MCF 10A (cell line): ENCODE results near the gene CREBBP. TPM values are rescaled to one million over a fixed set of nuclear protein-coding genes. Genes with fewer than 3 reads are reported as not detected.

Experiments used
- BruUV-seq: library from RNA; stranded (reverse); fragments of 400-500 nt; replicated peaks from 2 replicates; lab custom pipeline; 2021; lab: Mats Ljungman, UMichigan
- CTCF ChIA-PET: fragments of 300-600 bp; sonication (Branson Sonifier 250); formaldehyde crosslinking; extraction: SDS; loops from one replicate; lab custom pipeline; 2021; ENCODE audit warnings: antibody characterized with exemption, inconsistent platforms; lab: Yijun Ruan, JAX
- POLR2A ChIA-PET: fragments of 300-600, 350-650 bp; sonication (Branson Sonifier 250); formaldehyde crosslinking; extraction: SDS; loops from one replicate; lab custom pipeline; 2020; ENCODE audit warnings: antibody characterized with exemption, inconsistent platforms; lab: Yijun Ruan, JAX
- DNase-seq: peaks from one replicate; pipeline ENCODE4 v3.0.0-alpha.2; 2018; ENCODE audit not compliant: unreplicated experiment
- H3K27ac Mint-ChIP-seq: one replicate; pipeline ENCODE4 v1.8.0; 2022; ENCODE audit warnings: mild to moderate bottlenecking, low read depth, mixed read lengths; ENCODE audit not compliant: unreplicated experiment
- H3K27me3 Mint-ChIP-seq: one replicate; pipeline ENCODE4 v1.8.0; 2022; ENCODE audit warnings: mixed read lengths; ENCODE audit not compliant: insufficient read depth, unreplicated experiment
- H3K36me3 Mint-ChIP-seq: one replicate; pipeline ENCODE4 v1.8.0; 2022; ENCODE audit warnings: mild to moderate bottlenecking, moderate library complexity, mixed read lengths; ENCODE audit not compliant: insufficient read depth, unreplicated experiment
- H3K4me1 Mint-ChIP-seq: one replicate; pipeline ENCODE4 v1.8.0; 2022; ENCODE audit warnings: mixed read lengths; ENCODE audit not compliant: insufficient read depth, unreplicated experiment
- H3K4me3 Mint-ChIP-seq: one replicate; pipeline ENCODE4 v1.8.0; 2022; ENCODE audit warnings: mild to moderate bottlenecking, moderate library complexity, mixed read lengths; ENCODE audit not compliant: unreplicated experiment
- H3K9me3 Mint-ChIP-seq: one replicate; pipeline ENCODE4 v1.8.0; 2022; ENCODE audit warnings: mixed read lengths; ENCODE audit not compliant: unreplicated experiment
- intact Hi-C: fragments of 100-400 bp; cut with micrococcal nuclease; formaldehyde crosslinking; loops from 2 replicates; pipeline ENCODE4 v1.14.1; 2022
- total RNA-seq: library from RNA; stranded (reverse); gene quantifications from 2 replicates; pipeline ENCODE4 v1.2.3, GENCODE V29; 2022
- TF ChIP-seq, protein P1 (sequence below): fragments of 200-600 bp; IDR thresholded peaks from one replicate; pipeline ENCODE4 v1.8.0; 2022; ENCODE audit warnings: antibody characterized with exemption, mild to moderate bottlenecking; ENCODE audit not compliant: unreplicated experiment

CREBBP gene
- total RNA-seq, 1 experiment from 2014 or later: 74.0 TPM

DNA sequence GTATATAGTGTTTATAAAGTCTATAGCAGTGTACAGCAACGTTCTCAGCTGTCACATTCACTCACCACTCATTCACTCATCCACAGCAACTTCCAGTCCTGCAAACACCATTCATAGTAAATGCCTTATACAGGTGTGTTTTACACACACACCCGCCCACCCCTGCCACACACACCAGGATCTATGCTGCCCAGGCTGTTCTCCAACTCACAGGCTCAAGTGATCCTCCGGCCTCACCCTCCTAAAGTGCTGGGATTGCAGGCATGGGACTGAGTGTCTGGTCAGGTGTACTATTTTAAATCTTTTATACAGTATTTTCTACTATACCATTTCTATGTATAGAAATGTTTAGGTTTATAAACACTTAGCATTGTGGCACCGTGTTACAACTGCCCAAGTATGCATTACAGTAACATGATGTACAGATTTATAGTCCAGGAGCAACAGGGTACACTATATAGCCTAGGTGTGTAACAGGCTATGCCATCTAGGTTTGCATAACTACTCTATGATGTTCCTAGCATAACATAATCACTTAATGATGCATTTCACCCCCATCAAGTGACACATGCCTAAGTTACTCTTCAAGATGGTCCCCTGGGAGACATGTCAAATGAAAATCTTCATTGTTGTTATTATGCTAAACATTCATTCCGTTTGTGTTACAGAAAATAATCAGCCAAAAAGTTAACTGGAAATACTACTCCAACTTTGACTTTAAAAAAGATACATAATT, 42.5 kb downstream of the CREBBP start:
- no peaks in the 10 kb centered on the region for H3K9me3 Mint-ChIP-seq
- no peak overlapping the region for H3K4me3 Mint-ChIP-seq
- BruUV-seq: no TSS peak
- H3K27me3 Mint-ChIP-seq: no peaks in the 10 kb centered on the region
- POLR2A ChIA-PET: interaction anchor here (1.4 kb wide), 1 partner anchor 19 kb away, joined by 9 read pairs; no protein-coding TSS in a partner anchor
- DNase-seq: no peak
- CTCF ChIA-PET: interaction anchor here (1.1 kb wide), 1 partner anchor 30 kb away, joined by 3 read pairs; no protein-coding TSS in a partner anchor
- H3K4me1 Mint-ChIP-seq: peaks cover 24% of the 10 kb centered on the region
- intact Hi-C loops: no loop called here
- H3K27ac Mint-ChIP-seq: no peak overlapping the region
- TF ChIP-seq, protein P1, sequence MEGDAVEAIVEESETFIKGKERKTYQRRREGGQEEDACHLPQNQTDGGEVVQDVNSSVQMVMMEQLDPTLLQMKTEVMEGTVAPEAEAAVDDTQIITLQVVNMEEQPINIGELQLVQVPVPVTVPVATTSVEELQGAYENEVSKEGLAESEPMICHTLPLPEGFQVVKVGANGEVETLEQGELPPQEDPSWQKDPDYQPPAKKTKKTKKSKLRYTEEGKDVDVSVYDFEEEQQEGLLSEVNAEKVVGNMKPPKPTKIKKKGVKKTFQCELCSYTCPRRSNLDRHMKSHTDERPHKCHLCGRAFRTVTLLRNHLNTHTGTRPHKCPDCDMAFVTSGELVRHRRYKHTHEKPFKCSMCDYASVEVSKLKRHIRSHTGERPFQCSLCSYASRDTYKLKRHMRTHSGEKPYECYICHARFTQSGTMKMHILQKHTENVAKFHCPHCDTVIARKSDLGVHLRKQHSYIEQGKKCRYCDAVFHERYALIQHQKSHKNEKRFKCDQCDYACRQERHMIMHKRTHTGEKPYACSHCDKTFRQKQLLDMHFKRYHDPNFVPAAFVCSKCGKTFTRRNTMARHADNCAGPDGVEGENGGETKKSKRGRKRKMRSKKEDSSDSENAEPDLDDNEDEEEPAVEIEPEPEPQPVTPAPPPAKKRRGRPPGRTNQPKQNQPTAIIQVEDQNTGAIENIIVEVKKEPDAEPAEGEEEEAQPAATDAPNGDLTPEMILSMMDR: no peak
- H3K36me3 Mint-ChIP-seq: peaks cover 24% of the 10 kb centered on the region

DNA sequence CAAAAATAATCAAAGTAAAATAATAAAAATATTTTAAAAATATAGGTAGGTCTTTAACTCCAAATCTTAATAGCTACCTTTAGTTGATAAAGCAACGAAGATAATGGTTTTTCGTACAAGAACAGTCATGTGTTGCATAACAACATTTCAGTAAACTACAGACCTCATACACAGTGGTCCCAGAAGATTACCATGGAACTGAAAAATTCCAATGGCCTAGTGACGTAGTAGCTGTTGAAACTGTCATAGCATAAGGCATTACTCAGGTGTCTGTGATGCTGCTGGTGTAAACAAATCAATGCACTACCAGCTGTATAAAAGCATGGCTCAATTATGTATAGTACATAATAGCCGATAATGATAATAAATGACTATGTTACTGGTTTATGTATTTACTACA, 43.9 kb downstream of the CREBBP start:
- peaks cover 24% of the 10 kb centered on the region for H3K4me1 Mint-ChIP-seq
- no TSS peak for BruUV-seq
- no peak overlapping the region for H3K4me3 Mint-ChIP-seq
- peaks cover 29% of the 10 kb centered on the region for H3K36me3 Mint-ChIP-seq
- TF ChIP-seq, protein P1: no peak
- H3K9me3 Mint-ChIP-seq: no peaks in the 10 kb centered on the region
- H3K27ac Mint-ChIP-seq: no peak overlapping the region
- ChIA-PET POLR2A (no interaction called here), CTCF (interaction anchor here (1.0 to 1.1 kb wide), 2 partner anchors 32 to 37 kb away, joined by 3 to 4 read pairs; no protein-coding TSS in a partner anchor)
- intact Hi-C loops: no loop called here
- DNase-seq: no peak
- H3K27me3 Mint-ChIP-seq: no peaks in the 10 kb centered on the region

DNA sequence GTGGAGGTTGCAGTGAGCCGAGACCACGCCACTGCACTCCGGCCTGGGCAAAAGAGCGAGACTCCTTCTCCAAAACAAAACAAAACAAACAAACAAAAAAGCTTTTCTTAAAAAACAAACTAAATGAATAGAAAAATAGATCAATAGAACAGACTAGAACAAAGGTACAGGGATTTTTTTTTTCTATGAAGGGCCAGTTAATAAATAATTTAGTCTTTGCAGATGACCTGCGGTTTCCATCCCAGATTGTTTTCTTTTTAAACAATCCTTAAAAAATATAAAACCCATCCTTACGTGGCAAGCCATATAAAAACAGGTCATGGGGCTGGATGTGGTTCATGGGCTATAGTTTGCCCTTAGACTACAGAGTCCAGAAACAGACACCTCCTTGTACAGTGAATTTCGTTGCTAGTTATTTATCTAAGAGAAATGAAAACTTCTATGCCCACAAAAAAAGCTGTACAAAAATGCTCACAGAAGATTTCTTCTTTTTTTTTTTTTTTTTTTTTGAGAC, 45.4 kb downstream of the CREBBP start:
- no peaks in the 10 kb centered on the region for H3K27me3 Mint-ChIP-seq
- peaks cover 24% of the 10 kb centered on the region for H3K4me1 Mint-ChIP-seq
- no peak overlapping the region for H3K27ac Mint-ChIP-seq
- no peak overlapping the region for H3K4me3 Mint-ChIP-seq
- intact Hi-C loops: no loop called here
- H3K36me3 Mint-ChIP-seq: peaks cover 32% of the 10 kb centered on the region
- ChIA-PET POLR2A (no interaction called here), CTCF (no interaction called here)
- TF ChIP-seq, protein P1: no peak
- no peak for DNase-seq
- no peaks in the 10 kb centered on the region for H3K9me3 Mint-ChIP-seq
- no TSS peak for BruUV-seq

- Mint-ChIP-seq H3K4me3 (no peak overlapping the region), H3K27ac (no peak overlapping the region), H3K9me3 (no peaks in the 10 kb centered on the region), H3K27me3 (no peaks in the 10 kb centered on the region), H3K4me1 (peaks cover 6% of the 10 kb centered on the region), H3K36me3 (peaks cover 44% of the 10 kb centered on the region)
- TF ChIP-seq, protein P1: no peak
- ChIA-PET CTCF (no interaction called here), POLR2A (no interaction called here)
- BruUV-seq: no TSS peak
- intact Hi-C loops: no loop called here
- no peak for DNase-seq
Measured at GRCh38 chr16:3832668-3833067, 47.8 kb downstream of the CREBBP start.
